Thoracic aorta (tissue), 2 donors: ENCODE results near the gene GRIP2. TPM values are rescaled to one million over a fixed set of nuclear protein-coding genes. Genes with fewer than 3 reads are reported as not detected.

Experiments used
- ATAC-seq: fragments of 150-250 bp; one replicate; pipeline ENCODE4 v1.8.0; 2017; ENCODE audit warnings: low read depth; ENCODE audit not compliant: insufficient number of reproducible peaks, low FRiP score
- DNase-seq: peaks from one replicate; pipeline ENCODE4 v3.0.0-alpha.2; 2020; ENCODE audit warnings: low spot score
- H3K27ac ChIP-seq, 2 donors: fragments of 200-600 bp; sonication (generic); 1 replicate in 1 of 2; 2 replicates in 1 of 2; pipeline ENCODE4 v1.5.1; 2016; ENCODE audit warnings: mild to moderate bottlenecking in 2 of 2, moderate library complexity in 2 of 2
- H3K27me3 ChIP-seq: fragments of 200-600 bp; sonication (generic); replicated peaks from 2 replicates; pipeline ENCODE4 v1.6.0; 2016; ENCODE audit warnings: mild to moderate bottlenecking; ENCODE audit not compliant: insufficient read depth
- H3K36me3 ChIP-seq: fragments of 200-600 bp; sonication (generic); one replicate; pipeline ENCODE4 v1.5.1; 2016
- H3K4me1 ChIP-seq, 2 donors: fragments of 200-600 bp; sonication (generic); 1 replicate in 1 of 2; 2 replicates in 1 of 2; pipeline versions ENCODE4 v1.5.1 to v1.6.0; 2016; ENCODE audit warnings: low read depth in 2 of 2, mild to moderate bottlenecking in 1 of 2; ENCODE audit not compliant: control insufficient read depth in 1 of 2
- H3K4me3 ChIP-seq: fragments of 200-600 bp; sonication (generic); 2 replicates; pipeline ENCODE4 v1.5.1; 2016; ENCODE audit warnings: mild to moderate bottlenecking
- H3K9me3 ChIP-seq: fragments of 200-600 bp; sonication (generic); 2 replicates; pipeline ENCODE4 v1.5.1; 2016
- total RNA-seq, 2 donors: library from RNA; depleted of rRNA; stranded (reverse); fragments of >200 nt; gene quantifications; one replicate each; pipeline versions ENCODE4 v1.1.0 to v1.2.3, GENCODE V29; 2016
- TF ChIP-seq, protein P1 (sequence below): fragments of 200-600 bp; sonication (generic); IDR thresholded peaks from one replicate; pipeline ENCODE4 v1.5.1; 2019; ENCODE audit warnings: antibody characterized with exemption

GRIP2 gene
- 1 to 10 TPM; 1.5 to 4.2 TPM for total RNA-seq

DNA sequence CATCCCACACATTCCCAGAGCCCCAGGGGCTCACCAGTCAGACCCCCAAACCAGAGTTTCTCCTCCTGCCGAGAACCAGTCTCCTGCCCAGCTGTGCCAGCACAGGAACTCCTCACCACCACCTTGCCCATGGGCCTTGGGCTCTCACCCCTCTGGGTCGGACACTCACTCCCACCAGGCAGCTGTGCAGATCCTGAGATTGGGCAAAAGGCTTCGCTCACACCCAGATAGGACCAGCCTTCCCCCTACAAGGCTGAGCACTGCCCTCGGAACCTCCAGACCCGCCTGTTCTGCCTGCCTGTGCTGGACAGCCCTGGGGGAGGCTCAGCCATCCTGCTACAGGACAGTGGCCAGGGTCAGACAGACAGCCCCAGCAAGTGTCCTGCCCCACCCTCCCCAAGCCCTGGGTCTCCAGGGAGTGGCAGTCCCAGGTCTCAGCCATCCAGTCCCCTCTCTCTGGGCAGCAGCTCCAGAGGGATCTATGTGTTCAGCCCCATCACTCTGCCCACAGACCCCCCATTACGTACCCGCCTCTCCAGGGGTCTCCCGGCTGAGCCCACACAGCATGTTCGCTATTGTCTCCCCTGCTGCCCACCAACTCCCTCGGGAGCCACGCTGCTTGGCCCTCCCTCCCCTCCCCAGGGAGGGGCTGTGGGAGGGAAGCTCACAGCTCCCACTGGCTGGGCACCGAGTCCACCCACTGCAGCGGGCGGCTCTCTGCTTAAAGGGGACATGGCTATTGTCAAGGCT, at the start of gene GRIP2:
TSS of gene GRIP2 (minus strand) at position 601 of the 750 bp plus-strand sequence. CDS start at position 567, 34 bp downstream.
- Histone ChIP-seq H3K4me3 (peak within 1 kb of the TSS; percentile 56), H3K27me3 (no peaks in the 10 kb centered on the region), H3K4me1 (peaks cover 0 to 11% of the 10 kb centered on the region in 2 donors), H3K36me3 (no peaks in the 10 kb centered on the region), H3K9me3 (no peaks in the 10 kb centered on the region), H3K27ac (no peak within 1 kb of the TSS)
- TF ChIP-seq, protein P1, sequence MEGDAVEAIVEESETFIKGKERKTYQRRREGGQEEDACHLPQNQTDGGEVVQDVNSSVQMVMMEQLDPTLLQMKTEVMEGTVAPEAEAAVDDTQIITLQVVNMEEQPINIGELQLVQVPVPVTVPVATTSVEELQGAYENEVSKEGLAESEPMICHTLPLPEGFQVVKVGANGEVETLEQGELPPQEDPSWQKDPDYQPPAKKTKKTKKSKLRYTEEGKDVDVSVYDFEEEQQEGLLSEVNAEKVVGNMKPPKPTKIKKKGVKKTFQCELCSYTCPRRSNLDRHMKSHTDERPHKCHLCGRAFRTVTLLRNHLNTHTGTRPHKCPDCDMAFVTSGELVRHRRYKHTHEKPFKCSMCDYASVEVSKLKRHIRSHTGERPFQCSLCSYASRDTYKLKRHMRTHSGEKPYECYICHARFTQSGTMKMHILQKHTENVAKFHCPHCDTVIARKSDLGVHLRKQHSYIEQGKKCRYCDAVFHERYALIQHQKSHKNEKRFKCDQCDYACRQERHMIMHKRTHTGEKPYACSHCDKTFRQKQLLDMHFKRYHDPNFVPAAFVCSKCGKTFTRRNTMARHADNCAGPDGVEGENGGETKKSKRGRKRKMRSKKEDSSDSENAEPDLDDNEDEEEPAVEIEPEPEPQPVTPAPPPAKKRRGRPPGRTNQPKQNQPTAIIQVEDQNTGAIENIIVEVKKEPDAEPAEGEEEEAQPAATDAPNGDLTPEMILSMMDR, result no peak
- ATAC-seq (no peak), DNase-seq (no peak)

GRCh38 chr3:14588425-14589112, 48.4 kb upstream of the GRIP2 start:
- no peaks in the 10 kb centered on the region for H3K9me3 ChIP-seq

GRCh38 chr3:14587740-14588360, 47.7 kb upstream of the GRIP2 start:
- Histone ChIP-seq H3K4me1 (no peaks in the 10 kb centered on the region), H3K4me3 (no peak overlapping the region), H3K27me3 (no peaks in the 10 kb centered on the region), H3K27ac (no peak overlapping the region), H3K9me3 (no peaks in the 10 kb centered on the region), H3K36me3 (no peaks in the 10 kb centered on the region)
- ATAC-seq (no peak), DNase-seq (no peak)
- TF ChIP-seq, protein P1, result no peak

More at GRCh38 chr3:14588425-14589112, 48.4 kb upstream of the GRIP2 start:
- no peaks in the 10 kb centered on the region for H3K36me3 ChIP-seq
- no peak for DNase-seq
- no peak overlapping the region for H3K27ac ChIP-seq
- no peak for ATAC-seq
- no peaks in the 10 kb centered on the region for H3K4me1 ChIP-seq
- H3K4me3 ChIP-seq, result no peak overlapping the region
- H3K27me3 ChIP-seq, result no peaks in the 10 kb centered on the region
- TF ChIP-seq, protein P1, result no peak

- Histone ChIP-seq H3K27ac (no peak overlapping the region), H3K4me3 (no peak overlapping the region), H3K9me3 (no peaks in the 10 kb centered on the region), H3K36me3 (no peaks in the 10 kb centered on the region), H3K4me1 (no peaks in the 10 kb centered on the region), H3K27me3 (no peaks in the 10 kb centered on the region)
- TF ChIP-seq, protein P1, result no peak
- DNase-seq (no peak), ATAC-seq (no peak)
Measured at GRCh38 chr3:14586611-14587010, 46.5 kb upstream of the GRIP2 start.

DNA sequence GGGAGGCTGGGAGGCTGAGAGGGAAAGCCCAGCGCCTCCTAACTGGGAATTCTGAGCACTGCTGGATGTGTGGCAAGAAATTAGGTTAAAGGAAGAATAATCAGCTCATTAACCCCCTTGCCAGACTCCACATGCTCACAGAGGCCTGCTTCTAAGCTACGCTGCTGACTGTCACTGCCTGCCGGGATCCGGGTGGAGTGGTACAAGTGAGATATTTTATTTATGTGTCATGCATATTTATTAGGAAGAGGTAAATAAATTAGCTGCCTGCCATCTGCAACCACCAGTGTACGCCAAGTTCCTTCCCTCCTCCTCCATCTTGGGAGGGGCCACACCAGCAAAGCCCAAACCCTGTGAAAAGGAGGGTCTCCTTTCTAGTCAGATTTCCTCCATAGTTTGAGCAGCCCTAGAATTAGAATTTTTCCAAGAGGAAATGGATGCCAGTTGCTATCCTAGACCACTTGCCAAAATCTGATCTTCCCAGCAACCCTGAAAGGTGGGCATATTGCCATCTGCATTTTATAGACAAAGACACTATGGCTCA, 43.5 kb upstream of the GRIP2 start:
- DNase-seq (no peak), ATAC-seq (no peak)
- TF ChIP-seq, protein P1, result no peak
- Histone ChIP-seq H3K27ac (no peak overlapping the region), H3K36me3 (no peaks in the 10 kb centered on the region), H3K9me3 (no peaks in the 10 kb centered on the region), H3K4me1 (no peaks in the 10 kb centered on the region), H3K4me3 (no peak overlapping the region), H3K27me3 (no peaks in the 10 kb centered on the region)
